ENCODE measurements around the gene KCNH2. TPM values are rescaled to one million over a fixed set of nuclear protein-coding genes. Genes with fewer than 3 reads are reported as not detected.

The KCNH2 gene
- total RNA-seq, 1 experiment from 2014 or later = 16.2 TPM

GRCh38 chr7:151007469-151007898 is 29.4 kb upstream of the KCNH2 start:
- peaks cover 28% of the 10 kb centered on the region for H3K4me1 Mint-ChIP-seq
- ATAC-seq (no peak), DNase-seq (ENCODE audit: low spot score) (no peak)
- POLR2A ChIA-PET = no interaction called here
- TF ChIP-seq ZNF512 (CRISPR knock-in tag; IDR thresholded peaks at IDR 0.05; ENCODE audit: borderline replicate concordance) (no peak), JAZF1 (CRISPR knock-in tag; IDR thresholded peaks at IDR 0.05) (no peak), ZNF416 (CRISPR knock-in tag; IDR thresholded peaks at IDR 0.05) (no peak)
- peaks cover 10% of the 10 kb centered on the region for H3K27me3 Mint-ChIP-seq (ENCODE audit: low read depth)
- no peaks in the 10 kb centered on the region for H3K36me3 Mint-ChIP-seq
- H3K27ac Mint-ChIP-seq = no peak overlapping the region
- CTCF ChIA-PET = interaction anchor here (1.3 to 6.4 kb wide), 13 partner anchors 9 to 131 kb away, joined by 3 to 112 read pairs (median 29); partner anchors contain the start of gene AGAP3
- H3K9me3 Mint-ChIP-seq = no peaks in the 10 kb centered on the region
- H3K4me3 Mint-ChIP-seq = no peak overlapping the region

GRCh38 chr7:151006590-151007300 is 28.6 kb upstream of the KCNH2 start:
- TF ChIP-seq ZNF232 (CRISPR knock-in tag; IDR thresholded peaks at IDR 0.05) = no peak
- no peak for TF ChIP-seq AFF4 (CRISPR knock-in tag; IDR thresholded peaks at IDR 0.05; ENCODE audit: borderline replicate concordance)
- TF ChIP-seq TCF7 (CRISPR knock-in tag; IDR thresholded peaks at IDR 0.05; ENCODE audit: low read depth) = no peak
- TF ChIP-seq TEAD1 (CRISPR knock-in tag; IDR thresholded peaks at IDR 0.05) = no peak
- no peak for TF ChIP-seq KAT7 (CRISPR knock-in tag; IDR thresholded peaks at IDR 0.05; ENCODE audit: borderline replicate concordance)
- TF ChIP-seq ATF6 (CRISPR knock-in tag; IDR thresholded peaks at IDR 0.05) = no peak
- TF ChIP-seq NR1H2 (CRISPR knock-in tag; IDR thresholded peaks at IDR 0.05) = no peak
- TF ChIP-seq PRDM15 (CRISPR knock-in tag; IDR thresholded peaks at IDR 0.05) = no peak
- Mint-ChIP-seq H3K27me3 (ENCODE audit: low read depth) (peaks cover 3% of the 10 kb centered on the region), H3K4me1 (peaks cover 25% of the 10 kb centered on the region), H3K27ac (no peak overlapping the region), H3K9me3 (no peaks in the 10 kb centered on the region), H3K4me3 (no peak overlapping the region), H3K36me3 (no peaks in the 10 kb centered on the region)
- CTCF ChIA-PET = interaction anchor here (1.7 to 6.4 kb wide), 7 partner anchors 12 to 105 kb away, joined by 4 to 112 read pairs (median 39); no protein-coding TSS in a partner anchor
- no peak for ATAC-seq
- POLR2A ChIA-PET = no interaction called here
- no peak for DNase-seq (ENCODE audit: low spot score)

Data from WTC11 (cell line).